ACC112 (cell line): ENCODE measurements around the gene DHX36.

Experiments used
- H2AFZ ChIP-seq: fragments of 200-600 bp; sonication (generic); one replicate; pipeline ENCODE4 v1.6.0; 2017; ENCODE audit warnings: antibody characterized with exemption, low read length; ENCODE audit not compliant: unreplicated experiment
- H3K27ac ChIP-seq: fragments of 200-600 bp; sonication (generic); 2 replicates; pipeline ENCODE4 v1.5.1; 2014; ENCODE audit warnings: low read depth, mild to moderate bottlenecking, antibody characterized with exemption, low read length, moderate library complexity
- H3K27me3 ChIP-seq: fragments of 200-600 bp; sonication (generic); 2 replicates; pipeline ENCODE4 v1.6.1; 2014; ENCODE audit warnings: mild to moderate bottlenecking, antibody characterized with exemption, low read length, moderate library complexity, mixed read lengths; ENCODE audit not compliant: insufficient read depth
- H3K36me3 ChIP-seq: fragments of 200-600 bp; sonication (generic); 2 replicates; pipeline ENCODE4 v1.6.1; 2016; ENCODE audit warnings: mild to moderate bottlenecking, antibody characterized with exemption, low read length, moderate library complexity, mixed read lengths; ENCODE audit not compliant: insufficient read depth
- H3K4me1 ChIP-seq: fragments of 200-600 bp; sonication (generic); one replicate; pipeline ENCODE4 v1.6.1; 2016; ENCODE audit warnings: low read length, mixed read lengths; ENCODE audit not compliant: insufficient read depth, unreplicated experiment, control insufficient read depth
- H3K4me3 ChIP-seq: fragments of 200-600 bp; sonication (generic); 2 replicates; pipeline ENCODE4 v1.5.1; 2014; ENCODE audit warnings: mild to moderate bottlenecking, low read depth, low read length
- H3K79me2 ChIP-seq: fragments of 200-600 bp; sonication (generic); one replicate; pipeline ENCODE4 v1.6.0; 2016; ENCODE audit warnings: low read length; ENCODE audit not compliant: control insufficient read depth, unreplicated experiment, insufficient read depth

The DHX36 gene

DNA sequence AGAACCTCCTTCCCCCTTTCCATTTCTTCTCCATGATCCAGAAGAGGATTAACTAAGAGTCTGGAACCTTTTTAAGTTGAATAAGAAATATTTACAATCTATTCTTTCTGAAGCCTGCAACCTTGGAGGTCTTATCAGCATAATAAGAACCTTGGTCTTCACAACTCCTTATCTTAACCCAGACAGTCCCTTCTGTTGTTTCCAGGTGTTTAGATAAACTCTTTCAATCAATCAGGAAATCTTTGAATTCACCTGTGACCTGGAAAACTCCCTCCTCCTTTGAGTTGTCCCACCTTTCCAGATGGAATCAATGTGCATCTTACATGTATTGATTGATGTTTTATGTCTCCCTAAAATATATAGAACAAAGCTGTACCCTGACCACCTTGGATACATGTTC, 3.6 kb upstream of the DHX36 start:
- H3K4me3 ChIP-seq = no peak overlapping the region
- no peak overlapping the region for H2AFZ ChIP-seq
- H3K36me3 ChIP-seq = no peaks in the 10 kb centered on the region
- peaks cover 13% of the 10 kb centered on the region for H3K79me2 ChIP-seq
- H3K4me1 ChIP-seq = no peaks in the 10 kb centered on the region
- H3K27me3 ChIP-seq = peaks cover 6% of the 10 kb centered on the region; the same call in 1 of the 2 replicates
- no peak overlapping the region for H3K27ac ChIP-seq

DNA sequence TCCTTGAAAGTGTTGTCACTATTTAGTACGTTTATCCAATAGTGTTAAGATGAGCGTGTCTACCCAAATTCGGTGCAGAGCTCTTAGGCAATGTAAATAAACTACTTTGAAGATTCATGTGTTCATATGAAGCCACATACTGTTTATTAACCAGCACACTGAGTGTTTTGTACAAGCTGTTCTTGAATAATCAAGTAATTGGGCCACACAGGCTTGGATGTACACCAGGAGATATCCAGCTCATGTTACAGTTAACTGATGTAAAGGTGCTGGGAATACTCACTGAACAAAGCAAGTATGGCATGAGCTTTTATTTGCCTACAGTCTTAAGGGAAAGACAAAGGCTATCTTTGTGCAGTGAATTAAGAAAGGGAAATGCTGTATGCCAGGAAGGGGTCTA, 632 bp upstream of the DHX36 start:
- H3K4me1 ChIP-seq = peaks cover 15% of the 10 kb centered on the region
- H3K27me3 ChIP-seq = no peaks in the 10 kb centered on the region
- H3K36me3 ChIP-seq = peaks cover 17% of the 10 kb centered on the region; the same call in 1 of the 2 replicates
- peak overlapping the region; percentile 88 for H2AFZ ChIP-seq
- peaks cover 43% of the 10 kb centered on the region for H3K79me2 ChIP-seq
- H3K4me3 ChIP-seq = peak overlapping the region; percentile 93
- peak overlapping the region; percentile 78; the same call in 1 of the 2 replicates for H3K27ac ChIP-seq

DNA sequence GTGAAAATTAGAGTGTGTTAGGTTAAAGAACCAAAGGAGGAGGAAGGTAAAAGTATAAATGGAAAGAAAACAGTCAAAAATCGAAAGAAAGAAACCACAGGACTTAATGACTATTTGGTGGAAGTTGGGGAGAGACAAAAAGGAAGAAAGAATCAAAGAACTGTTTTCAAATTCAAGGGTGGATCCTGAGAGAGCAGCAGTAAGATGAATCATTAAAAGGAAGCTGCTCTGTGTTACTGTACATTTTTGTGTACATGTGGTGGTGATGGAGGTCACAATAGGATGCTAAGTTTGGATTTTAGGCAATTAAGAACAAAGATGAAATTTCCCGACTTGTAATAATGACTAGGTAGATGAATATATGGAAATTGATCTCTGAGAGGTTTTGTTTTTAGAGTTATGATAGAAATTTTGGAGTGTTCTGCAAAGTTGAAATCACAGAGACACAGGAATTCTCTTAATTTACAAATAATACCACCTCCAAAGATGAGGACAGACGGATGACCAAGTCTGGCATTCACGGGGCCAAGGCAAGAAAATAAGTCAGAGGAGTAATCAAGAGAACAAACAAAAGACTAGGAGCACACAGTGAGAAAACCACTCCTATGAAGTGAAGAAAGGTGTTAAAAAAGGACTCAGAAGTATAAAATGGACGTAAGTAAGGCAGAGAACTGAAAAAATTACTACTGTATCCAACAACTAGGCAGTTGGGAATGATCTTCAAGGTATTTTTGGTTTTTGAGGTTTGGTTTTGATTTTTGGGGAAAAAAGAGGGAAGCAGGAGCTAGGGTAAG, 7.1 kb downstream of the DHX36 start:
- Histone ChIP-seq H2AFZ (no peak overlapping the region), H3K27ac (0 out of 2 replicates have a peak overlapping the region, but pooled peaks have one; percentile 16), H3K36me3 (peaks cover 36% of the 10 kb centered on the region), H3K79me2 (peaks cover 76% of the 10 kb centered on the region), H3K4me3 (no peak overlapping the region), H3K27me3 (no peaks in the 10 kb centered on the region), H3K4me1 (peaks cover 37% of the 10 kb centered on the region)

DNA sequence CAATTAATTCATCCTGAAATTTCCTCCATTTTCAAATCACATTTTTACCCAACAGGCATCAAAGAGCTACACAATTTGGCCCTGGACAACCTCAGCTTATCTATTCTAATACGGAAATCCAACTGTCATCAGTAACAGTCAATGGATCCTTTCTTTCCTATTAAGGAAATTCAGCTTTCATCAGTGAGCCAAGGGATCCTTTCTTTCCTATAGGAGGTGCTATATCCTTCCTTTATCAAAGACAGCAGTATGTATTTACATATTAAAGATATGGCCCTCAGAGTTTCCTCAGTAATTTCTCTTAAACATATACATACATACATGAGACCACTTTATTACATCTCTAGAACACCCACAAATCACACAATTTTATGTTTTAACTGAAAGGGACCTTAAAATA, 10.1 kb downstream of the DHX36 start:
- Histone ChIP-seq H3K27me3 (no peaks in the 10 kb centered on the region), H3K36me3 (peaks cover 34% of the 10 kb centered on the region), H3K27ac (no peak overlapping the region), H3K4me1 (peaks cover 26% of the 10 kb centered on the region), H2AFZ (no peak overlapping the region), H3K4me3 (no peak overlapping the region), H3K79me2 (peaks cover 46% of the 10 kb centered on the region)

DNA sequence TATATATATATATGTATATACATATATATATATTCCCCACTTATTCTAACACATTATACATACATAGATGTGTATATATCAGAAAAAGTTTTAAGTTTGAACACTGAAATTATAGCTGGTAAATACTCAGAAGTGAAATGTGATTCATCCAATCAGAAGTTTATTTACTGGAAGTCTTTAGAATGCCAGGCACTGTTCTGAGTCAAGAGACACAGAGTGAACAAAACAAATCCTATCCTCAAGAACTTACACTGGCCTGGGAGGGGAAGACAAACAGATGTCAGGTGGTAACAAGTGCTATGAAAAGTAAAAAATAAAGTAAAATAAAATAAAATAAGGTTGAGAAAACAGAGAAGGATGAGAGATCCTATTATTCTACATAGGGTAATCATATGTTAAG, 13.4 kb downstream of the DHX36 start:
- no peak overlapping the region for H3K4me3 ChIP-seq
- peaks cover 3% of the 10 kb centered on the region for H3K4me1 ChIP-seq
- peaks cover 38% of the 10 kb centered on the region for H3K36me3 ChIP-seq
- H2AFZ ChIP-seq = no peak overlapping the region
- H3K27me3 ChIP-seq = no peaks in the 10 kb centered on the region
- H3K79me2 ChIP-seq = peaks cover 15% of the 10 kb centered on the region
- H3K27ac ChIP-seq = no peak overlapping the region

DNA sequence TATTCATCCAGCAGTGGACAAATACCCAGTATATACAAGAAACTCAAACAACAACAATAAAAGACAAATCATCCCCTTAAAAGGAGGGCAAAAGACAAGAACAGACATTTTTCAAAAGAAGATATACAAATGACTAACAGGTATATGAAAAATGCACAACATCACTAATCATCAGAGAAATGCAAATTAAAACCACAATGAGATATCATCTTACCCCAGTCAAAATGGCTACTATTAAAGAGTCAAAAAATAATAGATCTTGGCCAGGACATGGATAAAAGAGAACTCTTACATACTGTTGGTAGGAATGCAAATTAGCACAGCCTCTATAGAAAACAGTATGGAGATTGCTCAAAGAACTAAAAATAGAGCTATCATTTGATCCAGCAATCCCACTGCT, 16.9 kb downstream of the DHX36 start:
- H2AFZ ChIP-seq = no peak overlapping the region
- peaks cover 3% of the 10 kb centered on the region for H3K4me1 ChIP-seq
- no peaks in the 10 kb centered on the region for H3K27me3 ChIP-seq
- peaks cover 3% of the 10 kb centered on the region for H3K79me2 ChIP-seq
- no peak overlapping the region for H3K27ac ChIP-seq
- H3K4me3 ChIP-seq = no peak overlapping the region
- peaks cover 37% of the 10 kb centered on the region for H3K36me3 ChIP-seq

DNA sequence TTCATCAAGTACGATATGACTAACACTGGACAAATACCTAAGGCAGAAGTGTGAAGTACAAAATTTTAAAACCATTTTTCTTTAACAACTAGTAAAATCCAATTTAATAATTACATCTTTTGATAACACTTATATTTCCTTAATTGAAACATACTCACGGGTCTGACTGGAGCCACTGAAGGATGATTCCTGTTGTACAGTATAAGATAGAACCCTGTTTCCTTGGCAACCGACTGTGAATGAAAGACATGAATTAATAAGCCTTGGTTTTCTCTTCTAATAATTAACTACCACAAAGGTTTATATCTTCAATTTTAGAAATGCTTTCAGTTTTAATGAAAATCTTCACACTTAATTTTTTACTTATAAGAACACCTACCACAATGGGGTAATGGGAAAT, 19.4 kb downstream of the DHX36 start:
- no peak overlapping the region for H2AFZ ChIP-seq
- peaks cover 3% of the 10 kb centered on the region for H3K4me1 ChIP-seq
- H3K79me2 ChIP-seq = peaks cover 3% of the 10 kb centered on the region
- no peaks in the 10 kb centered on the region for H3K27me3 ChIP-seq
- H3K36me3 ChIP-seq = peaks cover 55% of the 10 kb centered on the region
- H3K4me3 ChIP-seq = no peak overlapping the region
- H3K27ac ChIP-seq = no peak overlapping the region

DNA sequence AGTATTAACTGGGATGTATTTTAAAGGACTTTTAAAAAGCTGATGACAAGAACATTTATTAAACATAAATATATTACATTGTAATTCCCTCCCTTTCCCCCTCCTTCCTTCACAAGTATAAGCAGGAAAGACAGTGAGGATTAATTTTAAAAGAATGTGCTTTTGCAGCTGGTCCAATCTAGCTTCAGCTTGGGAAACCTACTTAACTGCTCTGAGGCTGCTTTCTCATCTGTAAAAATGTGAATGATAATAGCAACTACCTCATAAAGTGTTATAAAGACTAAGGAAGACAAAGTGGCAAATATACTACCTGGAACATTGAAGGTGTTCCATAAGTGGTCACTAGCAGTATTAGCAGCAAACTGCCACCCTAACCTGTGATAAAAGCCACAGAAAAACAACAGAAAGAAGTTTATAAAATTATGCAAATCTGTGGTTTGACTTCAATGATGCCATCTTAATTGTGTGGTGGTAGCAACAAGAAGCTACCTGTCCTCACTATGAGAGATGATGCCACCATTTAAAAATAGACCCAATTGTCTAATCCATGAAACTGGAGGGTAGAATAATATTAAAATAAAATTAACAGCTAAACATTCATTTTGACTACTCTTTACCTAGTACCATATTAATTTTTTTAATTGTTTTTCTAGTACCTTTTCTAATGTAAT, 20.0 kb downstream of the DHX36 start:
- Histone ChIP-seq H3K27ac (no peak overlapping the region), H3K4me1 (peaks cover 3% of the 10 kb centered on the region), H2AFZ (no peak overlapping the region), H3K27me3 (no peaks in the 10 kb centered on the region), H3K79me2 (peaks cover 3% of the 10 kb centered on the region), H3K36me3 (peaks cover 48% of the 10 kb centered on the region), H3K4me3 (no peak overlapping the region)

DNA sequence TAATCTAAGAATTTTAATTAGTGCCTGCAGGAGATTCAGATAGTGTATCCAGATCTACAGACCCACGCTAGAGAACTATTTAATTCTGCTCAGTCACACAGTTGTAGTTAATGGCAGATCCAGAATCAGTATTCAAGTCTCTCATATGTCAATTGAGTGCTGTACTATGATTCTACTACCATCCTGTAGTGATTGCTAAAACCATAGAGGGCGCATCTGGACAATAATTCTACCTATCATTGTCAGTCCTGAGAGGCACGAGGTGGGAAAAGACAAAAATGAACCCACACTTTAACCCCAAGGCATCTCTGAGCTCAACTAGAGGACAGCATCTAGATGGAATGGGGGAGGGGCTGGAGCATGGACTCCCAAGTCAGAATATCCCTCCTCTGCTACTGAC, 22.7 kb downstream of the DHX36 start:
- Histone ChIP-seq H3K27me3 (no peaks in the 10 kb centered on the region), H3K36me3 (peaks cover 60% of the 10 kb centered on the region), H3K4me1 (no peaks in the 10 kb centered on the region), H3K4me3 (no peak overlapping the region), H2AFZ (no peak overlapping the region), H3K79me2 (no peaks in the 10 kb centered on the region), H3K27ac (no peak overlapping the region)

DNA sequence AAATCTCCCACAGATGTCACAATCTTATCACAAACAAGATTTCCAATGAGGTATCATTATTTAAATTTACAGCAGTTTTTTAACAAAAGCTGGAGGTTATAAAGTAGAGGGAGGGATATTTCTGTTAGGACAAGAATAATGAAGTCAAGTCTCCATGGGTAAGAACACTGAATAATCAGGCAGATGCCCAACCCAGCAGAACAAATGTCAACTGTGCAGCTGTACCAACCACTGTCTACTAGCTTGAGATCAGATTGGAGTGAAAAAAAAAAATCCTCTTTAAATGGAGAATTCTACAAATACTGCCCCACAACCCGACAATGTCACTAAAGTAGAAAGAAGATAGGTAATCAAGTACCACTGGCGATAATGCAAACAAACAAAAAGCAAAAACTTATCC, 30.3 kb downstream of the DHX36 start:
- Histone ChIP-seq H2AFZ (no peak overlapping the region), H3K27ac (no peak overlapping the region), H3K79me2 (no peaks in the 10 kb centered on the region), H3K27me3 (no peaks in the 10 kb centered on the region), H3K4me1 (no peaks in the 10 kb centered on the region), H3K36me3 (peaks cover 60% of the 10 kb centered on the region), H3K4me3 (no peak overlapping the region)

DNA sequence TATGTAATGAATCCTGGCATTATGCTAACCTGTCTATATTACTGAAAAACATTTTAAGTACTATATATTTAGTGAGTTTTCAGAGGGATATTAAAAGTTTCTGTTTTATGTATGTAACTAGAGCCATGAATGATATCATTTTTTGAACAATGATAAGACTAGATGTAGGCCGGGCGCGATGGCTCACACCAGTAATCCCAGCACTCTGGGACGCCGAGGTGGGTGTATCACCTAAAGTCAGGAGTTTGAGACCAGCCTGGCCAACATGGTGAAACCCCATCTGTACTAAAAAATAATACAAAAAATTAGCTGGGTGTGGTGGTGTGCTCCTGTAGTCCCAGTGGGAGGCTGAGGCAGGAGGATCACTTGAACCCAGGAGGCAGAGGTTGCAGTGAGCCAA, 34.1 kb downstream of the DHX36 start:
- Histone ChIP-seq H3K4me1 (no peaks in the 10 kb centered on the region), H3K27ac (no peak overlapping the region), H3K27me3 (no peaks in the 10 kb centered on the region), H3K36me3 (peaks cover 52% of the 10 kb centered on the region), H3K4me3 (no peak overlapping the region), H3K79me2 (no peaks in the 10 kb centered on the region), H2AFZ (no peak overlapping the region)
